HG03039 (cell line): ENCODE data around the gene PRRT1B.

Experiments used
- ATAC-seq: cut with Tn5 transposase; IDR thresholded peaks from one replicate; pipeline ENCODE4 v1.9.1; 2021; ENCODE audit warnings: mild to moderate bottlenecking, moderate library complexity; ENCODE audit not compliant: unreplicated experiment

PRRT1B gene

GRCh38 chr9:131594906-131595665, 49.8 kb downstream of the PRRT1B start:
- no peak for ATAC-seq

- ATAC-seq, result no peak
These were observed 50.5 kb downstream of the PRRT1B start for GRCh38 chr9:131595696-131596429.

GRCh38 chr9:131596430-131596743, 51.1 kb downstream of the PRRT1B start:
- no peak for ATAC-seq

- ATAC-seq, result no peak
These were observed 51.9 kb downstream of the PRRT1B start for GRCh38 chr9:131597246-131597645.

- no peak for ATAC-seq
These were observed 52.8 kb downstream of the PRRT1B start for GRCh38 chr9:131598121-131598520.

GRCh38 chr9:131601683-131602181, 56.4 kb downstream of the PRRT1B start:
- no peak for ATAC-seq

GRCh38 chr9:131603199-131603598, 57.9 kb downstream of the PRRT1B start:
- ATAC-seq, result no peak

- no peak for ATAC-seq
These were observed 58.6 kb downstream of the PRRT1B start for GRCh38 chr9:131603711-131604439.

- no peak for ATAC-seq
These were observed 60.7 kb downstream of the PRRT1B start for GRCh38 chr9:131605770-131606590.

GRCh38 chr9:131606896-131607567, 61.7 kb downstream of the PRRT1B start:
- no peak for ATAC-seq

GRCh38 chr9:131607591-131607990, 62.3 kb downstream of the PRRT1B start:
- ATAC-seq, result no peak

- ATAC-seq, result no peak
These were observed 63.2 kb downstream of the PRRT1B start for GRCh38 chr9:131608493-131609037.
